GOT3 (cell line): ENCODE results near the gene PARD3B.

Experiments used
- DNase-seq: peaks from one replicate; lab custom pipeline; 2025; ENCODE audit warnings: mixed read lengths; lab: John Stamatoyannopoulos, UW

PARD3B gene

DNA sequence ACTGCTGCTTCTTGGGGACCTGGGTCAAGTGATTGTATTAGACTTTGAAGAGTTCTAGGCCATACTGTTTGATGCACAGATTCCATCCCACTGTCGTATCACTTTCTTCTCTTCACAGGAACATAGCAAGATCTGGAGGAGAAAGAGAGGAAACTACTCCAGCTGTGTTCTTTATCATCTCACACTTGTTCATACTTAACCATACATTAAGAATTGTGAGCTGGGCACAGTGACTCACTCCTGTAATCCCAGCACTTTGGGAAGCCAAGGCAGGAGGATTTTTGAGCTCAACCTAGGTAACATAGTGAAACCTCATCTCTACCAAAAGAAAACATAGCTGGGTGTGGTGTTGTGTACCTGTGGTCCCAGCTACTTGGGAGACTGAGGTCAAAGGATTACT is 111.7 kb downstream of the PARD3B start:
- no peak for DNase-seq

DNA sequence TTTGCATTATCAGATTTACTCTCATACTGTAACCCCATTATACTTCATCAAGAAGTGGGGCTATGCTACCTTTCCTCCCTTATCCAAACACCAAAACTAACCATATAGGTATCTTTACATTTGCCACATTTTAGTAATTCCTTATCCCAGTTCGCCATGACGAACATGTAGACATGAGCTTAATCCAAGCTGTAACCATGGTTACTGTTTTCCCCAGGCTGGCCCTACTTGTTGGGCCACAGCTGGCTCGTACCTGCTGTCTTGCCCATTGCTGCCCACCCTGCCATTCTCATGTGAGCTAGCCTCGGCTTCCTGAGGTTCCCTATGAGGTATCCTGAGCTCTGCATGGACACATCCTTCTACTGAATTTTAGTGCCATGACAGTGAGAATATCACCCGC is 117.7 kb downstream of the PARD3B start:
- no peak for DNase-seq

DNA sequence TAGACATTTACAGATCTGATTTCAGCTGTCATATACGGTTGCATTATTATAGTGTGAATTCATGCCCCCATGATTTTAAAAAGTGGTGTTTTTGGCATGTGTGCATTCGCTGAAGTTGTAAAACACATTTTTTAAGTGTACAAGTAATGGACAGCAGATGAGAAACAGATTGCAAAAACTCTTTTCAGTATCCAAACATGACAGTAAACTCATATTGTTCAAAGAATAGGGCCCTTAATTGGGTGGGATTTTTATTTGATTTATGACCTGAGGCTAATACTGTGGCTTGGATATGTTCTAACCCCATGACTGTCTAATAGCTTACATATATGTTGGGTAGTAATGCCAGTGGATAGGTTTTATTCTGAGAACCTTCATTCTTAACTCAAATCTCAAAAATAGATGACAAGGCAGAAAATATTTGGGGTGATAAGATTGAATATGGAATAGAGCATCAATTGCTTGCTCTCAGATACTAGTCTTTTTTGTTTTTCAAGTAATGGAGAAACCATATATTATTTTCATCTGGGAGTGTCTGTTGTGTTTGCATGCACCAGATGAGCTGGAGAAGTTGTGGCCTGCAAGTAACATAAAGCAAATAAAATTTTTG is 118.6 kb downstream of the PARD3B start:
- DNase-seq = no peak

DNA sequence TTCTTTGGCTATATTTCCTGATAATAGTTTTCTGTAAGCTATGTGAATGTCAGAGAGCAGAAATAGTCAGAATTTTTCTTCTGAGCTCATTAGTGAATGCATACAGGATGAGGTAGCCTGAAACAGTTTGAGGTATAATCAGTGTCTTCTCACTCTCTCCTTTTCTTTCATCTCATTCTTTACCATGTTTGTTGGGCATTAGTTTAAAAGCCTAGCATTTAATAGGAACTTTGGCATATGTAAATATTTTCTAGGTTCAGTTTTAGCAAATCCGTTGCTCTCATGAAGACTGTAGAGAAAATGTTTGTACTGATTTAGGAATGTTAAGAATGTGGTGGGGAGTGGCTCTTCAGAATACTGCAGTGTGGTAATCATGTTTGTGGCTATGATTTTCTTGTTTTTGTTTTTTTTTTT is 119.4 kb downstream of the PARD3B start:
- DNase-seq = no peak

DNA sequence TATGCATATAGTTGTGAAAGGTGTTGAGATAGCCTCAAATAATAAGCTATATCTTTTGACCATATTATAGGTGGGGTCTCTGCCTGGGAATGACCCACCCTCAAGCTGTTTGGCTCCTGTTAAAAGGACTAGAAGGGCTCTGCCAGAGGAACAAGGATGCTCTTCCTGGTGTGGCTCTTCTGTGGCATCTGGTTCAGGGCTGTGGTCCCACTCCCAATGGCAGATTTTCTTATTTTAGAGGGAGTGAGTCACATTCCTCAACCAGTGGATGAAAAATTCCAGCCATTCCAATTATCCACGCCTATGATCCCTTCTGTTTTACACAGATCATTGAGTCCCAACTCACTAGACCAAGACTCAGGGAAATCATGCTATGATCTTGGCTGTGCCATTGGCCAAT is 119.9 kb downstream of the PARD3B start:
- DNase-seq = no peak

DNA sequence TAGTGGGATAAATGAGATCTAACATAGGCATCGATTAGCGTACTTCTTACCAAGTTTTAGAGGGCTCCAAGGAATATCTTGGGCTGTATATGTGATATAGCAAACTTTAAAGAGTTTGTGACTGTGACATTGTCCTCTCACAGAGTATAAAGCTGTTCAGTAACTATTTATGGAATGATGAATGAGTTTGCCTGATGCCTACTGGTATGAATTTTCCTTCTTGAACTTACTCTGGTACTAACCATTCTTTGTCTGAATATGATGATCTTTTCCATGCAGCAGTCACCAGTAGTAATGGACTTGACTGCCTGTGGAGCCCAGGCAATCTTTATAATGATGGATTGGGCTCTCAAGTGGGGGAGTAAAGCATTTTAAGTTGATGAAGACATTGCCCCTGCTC is 120.5 kb downstream of the PARD3B start:
- no peak for DNase-seq

DNA sequence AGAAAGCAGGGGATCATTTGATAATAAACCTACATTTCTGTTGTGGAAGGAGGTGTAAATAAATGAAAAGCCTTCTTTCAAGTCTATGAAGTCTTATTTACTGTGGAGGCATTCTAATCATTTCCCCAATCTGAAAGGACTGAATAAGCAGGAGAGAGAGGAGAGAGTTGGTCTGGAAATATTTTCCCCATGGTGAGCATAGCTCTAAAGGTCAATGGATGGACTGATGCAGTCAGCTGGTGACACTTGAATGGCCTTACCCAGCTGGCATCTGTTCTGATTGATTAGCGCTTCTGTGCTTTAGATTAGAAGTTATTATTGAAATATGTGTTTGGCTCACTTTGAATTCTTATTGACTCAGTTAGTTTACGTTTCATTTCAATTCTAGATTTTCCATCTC is 122.7 kb downstream of the PARD3B start:
- DNase-seq = no peak

DNA sequence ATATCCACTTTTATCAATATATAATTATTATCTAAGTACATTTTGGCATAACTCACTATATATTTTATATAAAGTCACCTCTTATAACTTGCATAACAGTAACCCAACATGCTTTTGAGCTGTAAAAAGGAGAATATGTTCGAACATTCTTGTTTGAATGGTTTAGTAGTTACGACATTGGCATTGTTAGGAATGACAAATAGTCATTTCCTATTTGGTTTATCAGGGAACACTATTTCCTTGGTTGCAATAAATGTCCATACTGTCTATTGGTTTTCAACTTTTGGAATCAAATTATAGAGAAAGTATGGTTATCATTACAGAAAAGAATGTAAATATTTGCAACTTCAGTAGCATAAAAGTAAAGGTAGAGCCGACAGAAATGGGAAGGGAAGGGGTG is 124.1 kb downstream of the PARD3B start:
- DNase-seq = no peak

DNA sequence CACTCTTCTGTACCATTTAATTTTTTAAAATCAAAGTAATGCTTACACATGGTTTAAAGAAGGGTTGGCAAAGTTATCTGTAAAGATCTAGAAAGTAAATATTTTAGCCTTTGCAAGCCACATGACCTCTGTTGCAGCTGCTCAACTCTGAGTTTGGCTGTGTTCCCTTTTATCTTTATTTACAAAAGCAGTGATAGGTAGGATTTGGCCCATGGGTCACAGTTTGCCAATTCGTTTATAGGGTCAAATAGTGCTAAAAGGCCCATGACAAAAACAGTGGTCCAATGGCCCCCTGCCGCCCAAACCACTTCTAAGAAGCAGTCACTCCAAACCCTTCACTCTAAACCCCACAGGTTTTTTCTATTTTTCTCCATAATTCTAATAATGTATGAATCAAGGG is 124.8 kb downstream of the PARD3B start:
- DNase-seq = no peak

DNA sequence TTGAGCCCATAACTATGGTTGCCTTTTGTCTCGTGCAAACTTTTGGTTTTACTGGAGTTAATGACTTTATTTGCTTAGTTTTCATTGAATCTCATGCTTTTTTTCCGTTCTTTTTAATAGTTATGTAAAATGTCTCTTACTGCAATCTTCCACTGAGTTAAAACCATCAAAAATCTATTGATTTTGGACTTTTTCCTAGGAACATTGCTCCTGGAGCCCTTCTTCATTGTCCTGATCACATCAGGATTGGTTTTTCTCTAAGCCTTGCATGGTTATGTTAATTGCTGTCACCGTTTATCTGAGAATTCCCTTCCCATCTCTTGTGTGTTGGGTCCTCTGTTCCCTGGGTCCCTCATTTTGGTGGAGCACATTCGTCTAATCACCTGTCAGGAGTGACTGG is 125.5 kb downstream of the PARD3B start:
- no peak for DNase-seq

DNA sequence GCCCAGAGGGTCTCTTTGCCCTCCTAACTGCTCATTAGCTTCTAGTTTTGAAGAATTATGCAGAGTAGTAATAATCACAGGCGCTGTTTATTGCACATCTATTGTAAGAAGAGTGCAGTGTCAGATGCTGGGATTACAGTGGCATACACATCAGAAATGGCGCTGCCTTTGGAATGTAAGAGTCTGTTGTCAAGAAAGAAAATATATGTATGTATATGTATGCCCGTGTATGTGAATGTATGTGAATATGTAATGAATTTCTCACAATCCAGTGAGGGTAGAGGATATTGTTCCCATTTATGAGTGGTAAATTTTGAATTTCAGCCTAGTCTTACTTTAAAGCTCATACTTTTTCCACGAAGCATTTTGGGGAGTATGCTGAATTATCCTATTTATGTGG is 127.5 kb downstream of the PARD3B start:
- DNase-seq = no peak

DNA sequence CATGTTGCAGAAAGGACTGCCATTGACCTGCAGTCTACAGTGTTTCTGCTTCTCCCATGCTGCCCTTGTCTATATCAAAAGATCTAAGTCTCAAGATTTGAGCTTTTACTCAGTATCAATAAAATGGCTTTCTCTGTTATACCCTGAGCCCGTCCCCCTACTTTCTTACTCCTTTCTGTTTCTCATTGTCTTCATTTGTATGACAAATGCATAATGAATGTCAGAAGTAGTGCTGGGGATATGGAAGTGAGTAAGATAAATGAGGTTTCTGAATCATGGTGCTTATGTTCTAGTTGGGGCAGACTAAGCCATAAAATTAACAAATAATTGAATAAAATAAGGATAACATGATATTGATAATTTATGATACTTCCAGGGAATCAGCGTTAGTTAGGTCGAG is 128.6 kb downstream of the PARD3B start:
- DNase-seq = no peak

DNA sequence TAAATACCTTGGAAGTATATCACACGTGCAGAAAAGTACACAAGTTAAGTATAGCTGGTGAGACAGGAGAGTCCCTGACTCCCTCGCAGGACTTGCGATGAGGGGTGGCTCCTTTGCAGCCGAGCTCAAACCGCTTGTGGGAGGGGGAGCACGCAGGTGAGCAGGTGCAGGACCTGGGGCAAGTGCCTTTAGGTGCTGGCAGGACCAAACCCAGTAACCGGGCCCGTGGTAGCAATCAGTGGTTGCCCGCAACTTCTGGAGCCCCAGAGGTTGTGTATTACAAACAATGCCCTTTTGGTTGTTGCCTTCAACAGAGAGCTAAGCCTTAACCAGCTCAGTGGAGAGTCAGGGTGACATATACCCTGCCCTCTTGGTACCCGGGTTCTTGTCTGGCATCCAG is 132.8 kb downstream of the PARD3B start:
- DNase-seq = no peak

DNA sequence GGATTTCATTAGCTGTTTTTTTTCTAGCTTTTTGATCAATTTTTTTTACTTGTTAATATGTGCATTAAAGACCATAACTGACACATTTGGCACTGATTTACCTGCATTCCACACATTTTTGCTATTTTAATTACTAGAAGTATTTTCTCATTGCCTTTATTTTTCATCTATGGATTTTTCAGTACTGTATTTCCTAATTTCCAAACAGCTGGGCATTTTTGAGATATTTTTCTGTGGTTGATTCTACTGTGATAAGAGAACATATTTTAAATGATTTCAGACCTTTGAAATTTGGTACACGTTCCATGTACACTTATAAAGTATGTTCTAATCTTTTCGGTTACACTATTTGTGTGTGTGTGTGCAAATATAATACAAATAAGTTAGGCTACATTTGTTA is 135.3 kb downstream of the PARD3B start:
- DNase-seq = no peak

DNA sequence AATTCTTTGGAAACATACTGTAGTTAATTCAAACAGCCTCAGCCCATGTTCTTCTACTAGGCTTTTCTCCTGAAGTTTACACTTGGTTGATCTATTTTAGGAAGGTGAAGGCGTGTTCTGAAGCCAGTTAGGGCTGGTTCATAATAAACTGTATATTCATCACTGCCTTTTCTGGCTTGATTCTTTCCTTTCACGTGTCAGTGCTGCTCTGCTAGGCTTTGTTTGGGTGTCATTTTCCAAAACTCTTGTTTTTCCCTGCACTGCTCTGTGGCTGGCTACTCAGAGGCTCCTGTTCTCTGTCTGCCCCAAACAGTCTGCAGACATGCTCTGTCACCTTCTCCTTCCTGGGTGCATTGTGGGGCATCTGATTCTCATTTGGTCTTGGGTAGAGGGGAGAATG is 136.1 kb downstream of the PARD3B start:
- DNase-seq = no peak

DNA sequence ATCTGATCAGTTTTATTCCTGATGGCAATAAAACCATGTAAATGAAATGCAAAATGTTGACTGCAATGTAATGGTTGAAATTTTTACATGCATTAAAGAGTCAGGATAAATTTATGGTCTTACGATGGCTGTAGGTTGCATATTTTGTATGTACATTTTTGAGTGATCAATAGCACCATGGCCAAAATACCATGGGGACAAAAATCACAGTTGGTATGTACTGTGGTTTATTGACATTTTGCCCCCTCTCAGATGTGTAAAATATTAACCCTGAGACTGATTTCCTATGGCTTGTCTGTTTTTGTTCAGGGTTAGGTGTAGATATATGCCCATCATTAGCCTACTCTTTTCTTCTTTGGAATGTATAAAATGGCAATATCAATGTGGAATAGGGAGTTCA is 138.1 kb downstream of the PARD3B start:
- no peak for DNase-seq

DNA sequence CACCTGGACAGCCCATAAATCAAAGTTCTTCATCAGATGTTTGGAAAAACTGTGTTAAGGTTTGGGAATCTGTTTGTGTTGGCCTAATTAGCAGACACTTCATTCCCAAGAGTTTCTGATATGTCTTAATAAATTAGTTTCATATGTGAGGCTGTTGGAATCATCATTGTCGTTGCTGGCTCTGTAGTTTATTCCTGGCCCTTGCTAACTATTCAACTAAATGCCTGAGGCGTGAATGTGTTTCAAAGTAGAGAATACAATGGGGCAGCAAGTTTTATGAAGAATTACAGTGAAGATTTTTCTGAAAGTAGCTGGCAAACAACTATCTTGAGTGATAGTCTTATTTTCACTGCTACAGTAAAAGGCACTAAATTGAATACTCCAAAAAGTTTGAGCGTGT is 141.1 kb downstream of the PARD3B start:
- no peak for DNase-seq

DNA sequence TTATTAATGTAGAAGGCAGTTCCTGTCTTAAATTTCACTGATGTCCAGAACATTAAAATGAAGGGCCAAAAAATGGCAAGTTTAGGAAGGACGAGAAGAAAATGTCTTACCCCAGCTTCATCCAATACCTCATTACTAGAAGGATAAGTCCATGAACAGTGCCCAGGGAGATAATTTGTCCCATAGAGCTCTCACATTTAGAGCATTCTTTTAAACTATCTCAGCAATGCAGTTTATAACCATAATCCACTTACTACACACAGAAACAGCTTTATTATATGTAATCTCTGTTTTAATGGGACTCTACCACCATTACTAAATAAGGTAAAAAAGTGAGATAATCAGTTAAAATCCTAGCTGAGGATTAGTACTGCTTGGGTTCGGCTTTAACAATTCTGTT is 142.5 kb downstream of the PARD3B start:
- DNase-seq = no peak

DNA sequence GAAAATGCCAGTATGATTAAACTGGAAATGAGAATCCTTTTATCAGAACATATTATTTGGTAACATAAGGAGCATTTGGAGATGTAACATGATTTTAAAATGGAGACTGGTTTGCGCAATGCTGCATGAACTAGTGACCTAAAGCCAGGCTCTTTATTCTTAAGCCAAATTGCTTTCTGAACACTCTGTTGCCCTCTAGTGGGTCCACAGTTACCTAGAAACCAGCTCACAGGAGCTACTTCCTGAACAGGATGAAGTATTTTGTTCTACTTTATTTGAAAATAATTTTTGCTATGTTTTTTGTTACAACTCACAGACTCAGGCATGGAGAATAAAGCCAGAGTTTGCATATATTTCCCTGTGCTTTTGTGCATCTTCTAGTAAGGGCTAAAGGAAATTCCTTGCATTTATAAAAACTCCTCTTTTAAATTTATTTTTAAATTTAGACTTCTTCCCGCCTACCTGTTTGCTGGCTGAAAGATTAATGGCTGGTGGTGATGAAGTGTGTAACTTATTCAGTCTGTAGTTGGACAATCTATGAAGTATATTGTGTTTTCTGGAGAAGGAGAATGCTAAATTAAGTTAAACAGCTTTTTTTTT is 146.7 kb downstream of the PARD3B start:
- peak; percentile 10 for DNase-seq

DNA sequence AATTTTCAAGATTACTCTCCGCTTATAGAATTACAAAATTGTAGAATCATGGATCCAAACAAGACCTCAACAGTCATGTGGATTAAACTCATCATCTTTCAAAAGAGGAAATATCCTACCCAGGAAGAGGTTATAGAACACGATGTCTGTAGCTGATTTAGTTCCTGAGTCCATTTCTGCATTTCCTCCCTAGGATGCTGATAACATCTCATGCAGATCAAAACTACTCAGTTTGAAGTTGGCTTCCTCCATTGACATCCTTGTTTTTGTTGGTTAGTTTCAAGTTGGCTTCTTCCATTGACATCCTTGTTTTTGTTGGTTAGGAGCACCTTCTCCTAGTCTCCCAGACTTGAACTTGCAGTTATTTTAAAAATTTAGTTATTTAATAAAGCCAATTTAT is 147.5 kb downstream of the PARD3B start:
- DNase-seq = no peak

DNA sequence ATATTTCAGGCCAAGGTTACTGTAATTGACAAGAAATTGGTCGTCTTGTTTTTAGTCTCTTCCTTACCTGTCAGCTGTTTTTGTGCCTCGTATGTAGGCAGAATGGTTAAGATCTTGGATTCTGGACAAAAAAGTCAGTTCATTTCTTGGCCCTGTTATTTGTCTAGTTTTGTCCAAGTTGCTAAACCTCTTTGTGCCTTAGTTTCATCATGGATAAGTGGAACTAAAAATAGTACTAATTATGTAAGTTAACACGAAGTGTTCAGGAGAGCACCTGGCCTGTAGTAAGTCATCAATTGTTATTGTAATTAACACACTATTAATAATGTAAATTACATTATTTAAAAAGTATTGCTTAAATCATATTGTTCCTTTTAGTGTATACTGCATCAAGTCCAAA is 148.0 kb downstream of the PARD3B start:
- DNase-seq = no peak

DNA sequence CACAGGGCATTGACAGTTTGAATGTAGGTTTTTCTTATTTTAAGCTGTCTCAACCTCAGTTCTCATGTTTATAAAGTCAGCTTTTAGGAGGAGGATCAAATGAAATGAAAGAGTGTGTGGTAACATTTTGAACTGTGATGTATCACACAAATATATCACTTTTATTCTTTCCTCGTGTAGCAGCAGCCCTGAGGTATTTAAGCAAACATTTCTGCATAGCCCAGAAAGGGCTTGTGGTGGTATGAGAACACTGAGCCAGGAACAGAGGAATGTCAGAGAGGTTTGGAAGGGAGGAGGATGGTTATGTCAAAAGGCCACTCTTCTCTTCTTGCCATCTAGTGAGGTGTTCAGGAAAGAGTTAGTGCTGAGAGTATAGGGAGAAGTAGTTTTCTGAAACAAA is 150.2 kb downstream of the PARD3B start:
- DNase-seq = no peak

DNA sequence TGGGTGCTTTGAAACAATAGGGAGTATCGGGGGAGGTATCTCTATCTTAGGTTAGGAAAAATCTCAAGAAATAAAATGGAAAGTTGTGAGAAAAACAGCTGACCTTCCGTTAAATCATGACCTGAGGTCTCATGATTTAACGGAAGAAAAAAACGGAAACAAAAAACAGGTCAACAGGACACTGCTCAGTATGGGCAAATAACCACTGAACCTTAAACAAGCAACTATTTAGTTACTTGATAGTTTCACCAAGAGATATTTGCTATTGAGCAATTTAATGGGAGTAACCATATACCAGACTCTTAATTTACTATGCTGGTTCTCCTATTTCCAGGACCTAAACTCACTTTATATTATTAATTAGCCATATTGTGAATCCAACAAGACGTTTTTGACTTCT is 150.8 kb downstream of the PARD3B start:
- no peak for DNase-seq

DNA sequence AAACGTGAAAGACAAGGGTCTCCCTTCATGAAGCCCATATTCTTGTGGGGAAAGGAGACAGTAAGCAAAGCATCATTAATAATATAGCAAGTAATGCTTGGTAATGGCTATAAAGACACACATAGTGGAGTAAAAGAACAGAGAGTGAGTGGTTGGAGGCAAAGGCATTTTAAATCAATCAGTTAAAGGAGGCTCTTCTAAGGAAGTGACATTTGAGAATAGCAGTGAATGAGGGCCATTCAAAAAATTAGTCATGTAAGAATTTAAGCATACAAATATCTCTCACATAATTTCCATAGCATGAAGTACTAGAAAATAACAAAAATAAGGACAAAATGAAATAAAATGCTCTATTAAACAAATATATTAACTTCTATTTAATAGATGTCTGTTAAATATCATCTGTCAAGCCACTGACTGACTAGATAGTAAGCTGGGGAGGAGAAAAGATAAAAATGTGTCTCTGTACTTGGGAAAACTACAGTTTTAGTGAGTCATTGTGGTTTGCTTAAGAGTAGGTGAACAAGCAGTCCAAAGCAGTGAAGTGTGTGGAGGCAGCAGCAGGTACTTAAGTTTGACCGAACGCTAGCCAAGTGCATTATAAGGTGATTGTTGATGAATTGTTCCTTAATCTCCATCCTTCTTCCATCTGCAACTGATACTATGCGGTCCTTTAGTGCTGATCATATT is 160.1 kb downstream of the PARD3B start:
- DNase-seq = no peak
